ENCODE results near the gene LYSMD1.
"Not testable (repeated sequence)": the region's sequence is repeated elsewhere in the genome, so short reads cannot be mapped to it uniquely, and the experiment has no call there.

Gene LYSMD1

DNA sequence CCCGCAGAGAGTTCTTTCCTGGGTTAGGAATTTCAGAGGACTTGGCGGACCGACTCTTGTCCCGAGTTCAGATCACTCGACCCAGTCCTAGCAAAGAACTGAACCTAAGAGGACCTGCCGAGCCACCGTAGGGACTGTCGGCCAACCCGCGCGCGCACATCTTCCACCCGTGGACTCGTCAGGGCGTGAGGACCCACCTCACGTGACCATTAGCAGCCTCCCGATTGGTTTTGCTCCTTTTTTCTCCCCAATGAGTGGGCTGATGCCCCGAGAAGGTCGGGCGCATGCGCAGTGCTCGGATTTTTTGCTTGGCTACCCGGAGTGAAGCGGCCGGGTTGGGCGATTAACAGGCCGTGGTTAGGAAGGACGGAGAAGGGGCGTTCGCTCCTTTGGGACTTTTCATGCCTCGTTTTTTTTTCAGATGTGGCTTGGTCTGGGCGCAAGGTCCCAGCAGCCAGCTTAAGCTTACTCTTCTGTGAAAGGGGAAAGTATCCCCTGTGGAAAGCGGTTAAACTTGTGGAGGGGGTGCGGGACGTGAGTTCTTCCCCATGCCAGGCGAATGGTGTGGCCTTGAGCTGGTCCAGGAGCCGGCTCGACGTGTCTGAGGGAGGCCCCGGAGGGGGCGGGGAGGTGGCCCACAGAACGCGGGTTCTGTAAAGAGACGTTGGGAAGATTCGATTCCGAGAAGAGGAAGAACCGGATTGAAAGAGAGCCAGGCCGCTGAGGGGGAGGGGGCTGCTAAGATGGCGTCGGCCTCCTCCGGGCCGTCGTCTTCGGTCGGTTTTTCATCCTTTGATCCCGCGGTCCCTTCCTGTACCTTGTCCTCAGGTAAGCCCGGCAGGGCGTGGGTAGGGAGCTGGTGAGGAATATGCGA is 32.8 kb upstream of the LYSMD1 start, which contains the start of gene PIP5K1A:
Gene PIP5K1A (plus strand): TSS at position 299 of the 874 bp plus-strand sequence. CDS start 445 bp downstream, at position 744.
- H3K4me3 ChIP-seq (replicated peaks in 1 of 2; ENCODE audit: low read depth in 2 of 2, low read length in 2 of 2) = peak within 1 kb of the TSS; percentile 87 to 99
- DNase-seq (ENCODE audit: low read depth in 2 of 2) = peak; percentile 99
- TF ChIP-seq, protein P1, sequence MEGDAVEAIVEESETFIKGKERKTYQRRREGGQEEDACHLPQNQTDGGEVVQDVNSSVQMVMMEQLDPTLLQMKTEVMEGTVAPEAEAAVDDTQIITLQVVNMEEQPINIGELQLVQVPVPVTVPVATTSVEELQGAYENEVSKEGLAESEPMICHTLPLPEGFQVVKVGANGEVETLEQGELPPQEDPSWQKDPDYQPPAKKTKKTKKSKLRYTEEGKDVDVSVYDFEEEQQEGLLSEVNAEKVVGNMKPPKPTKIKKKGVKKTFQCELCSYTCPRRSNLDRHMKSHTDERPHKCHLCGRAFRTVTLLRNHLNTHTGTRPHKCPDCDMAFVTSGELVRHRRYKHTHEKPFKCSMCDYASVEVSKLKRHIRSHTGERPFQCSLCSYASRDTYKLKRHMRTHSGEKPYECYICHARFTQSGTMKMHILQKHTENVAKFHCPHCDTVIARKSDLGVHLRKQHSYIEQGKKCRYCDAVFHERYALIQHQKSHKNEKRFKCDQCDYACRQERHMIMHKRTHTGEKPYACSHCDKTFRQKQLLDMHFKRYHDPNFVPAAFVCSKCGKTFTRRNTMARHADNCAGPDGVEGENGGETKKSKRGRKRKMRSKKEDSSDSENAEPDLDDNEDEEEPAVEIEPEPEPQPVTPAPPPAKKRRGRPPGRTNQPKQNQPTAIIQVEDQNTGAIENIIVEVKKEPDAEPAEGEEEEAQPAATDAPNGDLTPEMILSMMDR (IDR thresholded peaks at IDR 0.05; ENCODE audit: low read depth, low read length) = no peak

DNA sequence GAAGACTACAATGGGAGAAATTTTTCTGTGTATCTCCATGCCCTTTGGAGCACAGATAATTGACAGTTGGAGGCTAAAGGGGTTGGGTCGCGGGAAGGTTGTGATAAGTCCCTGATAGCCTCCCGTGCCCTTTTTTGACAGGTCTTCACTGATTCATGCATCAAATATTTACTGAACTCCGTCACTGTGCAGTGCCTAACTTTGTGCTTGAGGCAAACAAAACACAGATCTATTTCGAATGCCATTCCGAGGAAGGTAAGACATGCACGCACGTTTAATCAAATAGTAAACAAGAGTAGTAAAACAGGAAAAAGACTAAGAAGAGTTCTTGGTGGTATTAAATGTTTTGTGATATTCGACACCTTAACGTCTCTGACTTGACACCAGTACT is 32.2 kb upstream of the LYSMD1 start:
- TF ChIP-seq, protein P1 (IDR thresholded peaks at IDR 0.05; ENCODE audit: low read depth, low read length) = no peak
- peak overlapping the region; percentile 87 to 99 for H3K4me3 ChIP-seq (replicated peaks in 1 of 2; ENCODE audit: low read depth in 2 of 2, low read length in 2 of 2)
- DNase-seq (ENCODE audit: low read depth in 2 of 2) = no peak

DNA sequence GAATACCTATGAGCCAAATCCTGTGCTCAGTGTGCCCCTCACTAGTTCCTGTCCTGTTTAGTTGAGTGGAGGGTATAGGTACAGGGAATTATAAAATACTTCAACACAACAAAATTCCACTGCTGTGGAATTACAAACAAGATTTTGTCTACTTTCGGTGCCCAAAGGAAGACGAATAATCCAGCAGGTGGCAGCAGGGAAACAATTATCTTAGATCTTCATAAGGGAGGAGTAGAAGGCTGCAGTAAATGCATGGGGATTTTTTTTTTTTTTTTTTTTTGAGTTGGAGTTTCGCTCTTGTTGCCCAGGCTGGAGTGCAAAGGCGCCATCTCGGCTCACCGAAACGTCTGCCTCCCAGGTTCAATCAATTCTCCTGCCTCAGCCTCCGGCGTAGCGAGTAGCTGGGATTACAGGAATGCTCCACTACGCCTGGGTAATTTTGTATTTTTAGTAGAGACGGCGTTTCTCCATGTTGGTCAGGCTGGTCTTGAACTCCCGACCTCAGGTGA is 30.6 kb upstream of the LYSMD1 start:
- TF ChIP-seq, protein P1 (IDR thresholded peaks at IDR 0.05; ENCODE audit: low read depth, low read length) = peak; percentile 54
- H3K4me3 ChIP-seq (replicated peaks in 1 of 2; ENCODE audit: low read depth in 2 of 2, low read length in 2 of 2) = peak overlapping the region in 1 of 2 donors; percentile 21
- DNase-seq (ENCODE audit: low read depth in 2 of 2) = peak; percentile 90 to 93

DNA sequence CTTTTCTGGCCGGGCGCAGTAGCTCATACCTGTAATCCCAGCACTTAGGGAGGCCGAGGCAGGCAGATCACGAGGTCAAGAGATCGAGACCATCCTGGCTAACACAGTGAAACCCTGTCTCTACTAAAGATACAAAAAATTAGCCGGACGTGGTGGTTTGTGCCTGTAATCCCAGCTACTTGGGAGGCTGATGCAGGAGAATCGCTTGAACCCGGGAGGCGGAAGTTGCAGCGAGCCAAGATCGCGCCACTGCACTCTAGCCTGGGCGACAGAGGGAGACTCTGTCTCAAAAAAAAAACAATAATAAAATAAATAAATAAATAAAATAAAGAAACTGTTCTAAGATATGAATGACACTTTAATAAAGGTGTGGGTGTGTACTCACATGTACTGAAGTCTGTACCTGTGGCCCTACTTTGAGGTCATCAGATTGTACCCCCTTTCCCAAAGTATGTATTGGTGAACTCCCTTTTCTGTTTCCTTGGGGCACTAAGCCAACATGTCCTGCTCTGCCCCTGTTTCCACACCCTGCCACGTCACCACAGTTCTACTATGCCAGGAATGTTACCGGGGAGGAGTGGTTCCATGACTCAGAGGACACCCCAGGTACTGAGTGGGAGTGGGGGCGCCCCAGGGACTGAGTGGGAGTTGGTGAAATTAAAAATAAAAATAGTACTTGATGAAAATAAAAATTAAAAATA is 29.3 kb upstream of the LYSMD1 start:
- H3K4me3 ChIP-seq (replicated peaks in 1 of 2; ENCODE audit: low read depth in 2 of 2, low read length in 2 of 2) = not testable (repeated sequence)
- peak; percentile 94 to 97 for DNase-seq (ENCODE audit: low read depth in 2 of 2)

DNA sequence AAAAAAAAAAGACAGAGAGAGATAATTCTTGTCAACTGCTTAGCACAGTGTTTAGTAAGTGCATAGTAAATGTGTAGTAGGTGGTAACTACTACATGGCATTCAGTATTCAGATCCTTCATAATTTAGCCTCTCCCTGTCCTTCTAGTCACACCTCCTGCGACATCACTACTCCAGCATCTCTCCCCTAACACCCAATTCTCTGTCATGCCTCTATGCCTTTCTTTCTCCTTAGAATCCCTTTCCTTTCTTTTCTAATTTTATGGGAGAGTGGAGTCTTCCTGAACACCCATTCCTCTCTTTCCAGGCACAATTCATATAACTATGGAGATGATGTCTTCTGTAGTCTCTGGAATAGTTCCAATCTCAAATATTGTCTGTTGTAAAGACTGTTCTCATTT is 28.2 kb upstream of the LYSMD1 start:
- TF ChIP-seq, protein P1 (IDR thresholded peaks at IDR 0.05; ENCODE audit: low read depth, low read length) = no peak
- no peak overlapping the region for H3K4me3 ChIP-seq (replicated peaks in 1 of 2; ENCODE audit: low read depth in 2 of 2, low read length in 2 of 2)
- no peak for DNase-seq (ENCODE audit: low read depth in 2 of 2)

DNA sequence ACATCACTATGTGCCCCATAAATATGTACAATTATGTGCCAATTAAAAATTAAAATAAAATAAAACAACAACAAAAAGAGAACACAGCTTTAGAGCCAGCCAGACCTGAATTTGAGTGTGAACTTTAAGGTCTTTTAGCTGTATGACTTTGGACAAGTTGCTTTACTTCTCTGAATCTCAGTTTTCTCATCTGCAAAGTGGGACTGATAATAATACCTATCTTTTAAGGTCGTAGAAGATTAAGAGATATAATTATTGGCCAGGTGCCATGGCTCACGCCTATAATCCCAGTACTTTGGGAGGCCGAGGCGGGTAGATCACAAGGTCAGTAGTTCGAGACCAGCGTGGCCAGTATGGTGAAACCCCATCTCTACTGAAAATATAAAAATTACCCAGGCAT is 27.6 kb upstream of the LYSMD1 start:
- TF ChIP-seq, protein P1 (IDR thresholded peaks at IDR 0.05; ENCODE audit: low read depth, low read length) = no peak
- no peak overlapping the region for H3K4me3 ChIP-seq (replicated peaks in 1 of 2; ENCODE audit: low read depth in 2 of 2, low read length in 2 of 2)
- DNase-seq (ENCODE audit: low read depth in 2 of 2) = no peak

DNA sequence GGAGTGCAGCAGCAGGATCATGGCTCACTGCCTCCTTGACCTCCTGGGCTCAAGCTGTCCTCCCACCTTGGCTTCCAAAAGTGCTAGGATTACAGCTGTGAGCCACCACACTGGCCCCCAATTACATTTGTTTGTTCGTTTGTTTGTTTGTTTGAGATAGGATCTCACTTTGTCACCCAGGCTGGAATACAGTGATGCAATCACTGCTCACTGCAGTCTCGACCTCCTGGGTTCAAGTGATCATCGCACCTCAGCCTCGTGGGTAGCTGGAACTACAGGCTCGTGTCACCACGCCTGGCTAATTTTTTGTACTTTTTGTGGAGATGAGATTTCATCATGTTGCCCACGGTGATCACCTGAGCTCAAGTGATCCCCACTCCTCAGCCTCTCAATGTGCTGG is 26.3 kb upstream of the LYSMD1 start:
- TF ChIP-seq, protein P1 (IDR thresholded peaks at IDR 0.05; ENCODE audit: low read depth, low read length) = no peak
- H3K4me3 ChIP-seq (replicated peaks in 1 of 2; ENCODE audit: low read depth in 2 of 2, low read length in 2 of 2) = no peak overlapping the region
- DNase-seq (ENCODE audit: low read depth in 2 of 2) = no peak
